DOHH2 (cell line): Measurements from ENCODE around the gene SH2D1A.

Source experiments
- EZH2phosphoT487 ChIP-seq: fragments of 200-600 bp; sonication (generic); IDR thresholded peaks from 2 replicates; pipeline ENCODE4 v1.6.1; 2017; ENCODE audit warnings: borderline replicate concordance, mild to moderate bottlenecking, antibody characterized with exemption, low read length, moderate library complexity, mixed read lengths
- TF ChIP-seq, protein P1 (sequence below): fragments of 200-600 bp; sonication (generic); IDR thresholded peaks from one replicate; pipeline ENCODE4 v1.5.1; 2014; ENCODE audit warnings: antibody characterized with exemption, mild to moderate bottlenecking, low read depth, low read length; ENCODE audit not compliant: poor library complexity, severe bottlenecking

DNA sequence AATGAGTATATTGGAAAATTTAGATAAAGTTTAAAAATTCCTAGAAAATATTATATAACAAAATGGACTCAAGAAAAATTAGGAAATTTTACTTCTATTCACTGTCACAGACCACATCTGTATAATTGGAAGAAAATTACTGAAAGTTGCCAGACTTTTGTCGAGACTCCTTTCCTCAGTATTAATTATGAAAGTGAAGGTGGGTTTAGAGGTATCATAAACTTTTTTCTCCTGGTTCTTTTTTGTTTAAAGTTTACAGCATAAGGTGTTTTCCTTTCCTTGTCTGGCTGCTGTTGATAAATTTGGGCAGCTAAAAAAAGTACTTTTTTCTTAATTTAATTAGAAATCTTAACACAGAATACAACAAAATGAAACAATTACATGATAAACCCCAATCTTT is 20.6 kb upstream of the SH2D1A start:
- TF ChIP-seq, protein P1, sequence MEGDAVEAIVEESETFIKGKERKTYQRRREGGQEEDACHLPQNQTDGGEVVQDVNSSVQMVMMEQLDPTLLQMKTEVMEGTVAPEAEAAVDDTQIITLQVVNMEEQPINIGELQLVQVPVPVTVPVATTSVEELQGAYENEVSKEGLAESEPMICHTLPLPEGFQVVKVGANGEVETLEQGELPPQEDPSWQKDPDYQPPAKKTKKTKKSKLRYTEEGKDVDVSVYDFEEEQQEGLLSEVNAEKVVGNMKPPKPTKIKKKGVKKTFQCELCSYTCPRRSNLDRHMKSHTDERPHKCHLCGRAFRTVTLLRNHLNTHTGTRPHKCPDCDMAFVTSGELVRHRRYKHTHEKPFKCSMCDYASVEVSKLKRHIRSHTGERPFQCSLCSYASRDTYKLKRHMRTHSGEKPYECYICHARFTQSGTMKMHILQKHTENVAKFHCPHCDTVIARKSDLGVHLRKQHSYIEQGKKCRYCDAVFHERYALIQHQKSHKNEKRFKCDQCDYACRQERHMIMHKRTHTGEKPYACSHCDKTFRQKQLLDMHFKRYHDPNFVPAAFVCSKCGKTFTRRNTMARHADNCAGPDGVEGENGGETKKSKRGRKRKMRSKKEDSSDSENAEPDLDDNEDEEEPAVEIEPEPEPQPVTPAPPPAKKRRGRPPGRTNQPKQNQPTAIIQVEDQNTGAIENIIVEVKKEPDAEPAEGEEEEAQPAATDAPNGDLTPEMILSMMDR: no peak
- no peak for TF ChIP-seq EZH2phosphoT487
